HL-60 (cell line): Measurements from ENCODE around the gene AFF4.
"Not testable (repeated sequence)": the region's sequence is repeated elsewhere in the genome, so short reads cannot be mapped to it uniquely, and the experiment has no call there.

Experiments
- DNase-seq, 2 experiments: peaks; one replicate each; pipeline ENCODE4 v3.0.0-alpha.2; 2010 to 2020; ENCODE audit warnings: low read depth in 1 of 2, low spot score in 1 of 2
- H3K27ac ChIP-seq: fragments of 250-450 bp; sonication (Bioruptor Pico); replicated peaks from 2 replicates; pipeline ENCODE4 v1.5.1; 2020; ENCODE audit warnings: mild to moderate bottlenecking, moderate library complexity
- H3K27me3 ChIP-seq: fragments of 250-450 bp; sonication (Bioruptor Pico); 2 replicates; pipeline ENCODE4 v1.5.1; 2021; ENCODE audit warnings: mild to moderate bottlenecking, moderate library complexity; ENCODE audit not compliant: insufficient read depth, poor library complexity, severe bottlenecking
- H3K4me3 ChIP-seq: replicated peaks from 2 replicates; pipeline ENCODE4 v1.5.1; 2011; ENCODE audit warnings: mild to moderate bottlenecking, control low read depth, low read length; ENCODE audit not compliant: insufficient read depth
- GABPA ChIP-seq: IDR thresholded peaks from 2 replicates; pipeline ENCODE4 v1.6.1; 2012; ENCODE audit warnings: low read depth
- POLR2AphosphoS5 ChIP-seq: IDR thresholded peaks from 2 replicates; pipeline ENCODE4 v1.6.1; 2012; ENCODE audit warnings: low read depth
- SPI1 ChIP-seq: IDR thresholded peaks from 2 replicates; pipeline ENCODE4 v1.6.1; 2012; ENCODE audit warnings: low read depth, mild to moderate bottlenecking, borderline replicate concordance
- TF ChIP-seq, protein P1 (sequence below): IDR thresholded peaks from one replicate; pipeline ENCODE4 v1.5.1; 2011; ENCODE audit warnings: low read length, control low read depth, inconsistent platforms; ENCODE audit not compliant: insufficient read depth
- TF ChIP-seq, protein P2 (sequence below): IDR thresholded peaks from 2 replicates; pipeline ENCODE4 v1.6.1; 2012; ENCODE audit warnings: low read depth; ENCODE audit not compliant: insufficient replicate concordance

The AFF4 gene

DNA sequence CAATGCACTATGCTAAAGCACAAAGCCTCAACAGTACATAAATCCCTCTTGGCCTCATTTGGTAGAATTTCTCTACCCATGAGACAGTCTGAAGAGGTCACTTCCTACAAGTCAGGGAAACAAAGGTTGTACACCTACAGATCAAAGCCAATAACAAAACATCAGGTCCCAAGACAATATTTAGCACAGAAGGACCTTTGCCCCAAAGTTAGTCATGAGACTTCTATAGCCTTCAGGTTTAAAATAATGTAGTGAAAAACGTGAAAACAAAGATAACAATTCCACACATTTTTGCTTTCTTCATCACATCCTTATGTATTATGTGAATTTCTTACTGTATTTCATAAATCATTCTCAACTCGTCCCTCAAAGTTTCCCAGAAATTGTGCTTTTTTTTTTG is 15.8 kb downstream of the AFF4 start:
- Histone ChIP-seq H3K27ac (no peak overlapping the region), H3K27me3 (no peaks in the 10 kb centered on the region), H3K4me3 (no peak overlapping the region)
- DNase-seq: no peak
- TF ChIP-seq, protein P1, sequence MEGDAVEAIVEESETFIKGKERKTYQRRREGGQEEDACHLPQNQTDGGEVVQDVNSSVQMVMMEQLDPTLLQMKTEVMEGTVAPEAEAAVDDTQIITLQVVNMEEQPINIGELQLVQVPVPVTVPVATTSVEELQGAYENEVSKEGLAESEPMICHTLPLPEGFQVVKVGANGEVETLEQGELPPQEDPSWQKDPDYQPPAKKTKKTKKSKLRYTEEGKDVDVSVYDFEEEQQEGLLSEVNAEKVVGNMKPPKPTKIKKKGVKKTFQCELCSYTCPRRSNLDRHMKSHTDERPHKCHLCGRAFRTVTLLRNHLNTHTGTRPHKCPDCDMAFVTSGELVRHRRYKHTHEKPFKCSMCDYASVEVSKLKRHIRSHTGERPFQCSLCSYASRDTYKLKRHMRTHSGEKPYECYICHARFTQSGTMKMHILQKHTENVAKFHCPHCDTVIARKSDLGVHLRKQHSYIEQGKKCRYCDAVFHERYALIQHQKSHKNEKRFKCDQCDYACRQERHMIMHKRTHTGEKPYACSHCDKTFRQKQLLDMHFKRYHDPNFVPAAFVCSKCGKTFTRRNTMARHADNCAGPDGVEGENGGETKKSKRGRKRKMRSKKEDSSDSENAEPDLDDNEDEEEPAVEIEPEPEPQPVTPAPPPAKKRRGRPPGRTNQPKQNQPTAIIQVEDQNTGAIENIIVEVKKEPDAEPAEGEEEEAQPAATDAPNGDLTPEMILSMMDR: no peak
- TF ChIP-seq GABPA (no peak), POLR2AphosphoS5 (no peak), SPI1 (no peak)
- TF ChIP-seq, protein P2, sequence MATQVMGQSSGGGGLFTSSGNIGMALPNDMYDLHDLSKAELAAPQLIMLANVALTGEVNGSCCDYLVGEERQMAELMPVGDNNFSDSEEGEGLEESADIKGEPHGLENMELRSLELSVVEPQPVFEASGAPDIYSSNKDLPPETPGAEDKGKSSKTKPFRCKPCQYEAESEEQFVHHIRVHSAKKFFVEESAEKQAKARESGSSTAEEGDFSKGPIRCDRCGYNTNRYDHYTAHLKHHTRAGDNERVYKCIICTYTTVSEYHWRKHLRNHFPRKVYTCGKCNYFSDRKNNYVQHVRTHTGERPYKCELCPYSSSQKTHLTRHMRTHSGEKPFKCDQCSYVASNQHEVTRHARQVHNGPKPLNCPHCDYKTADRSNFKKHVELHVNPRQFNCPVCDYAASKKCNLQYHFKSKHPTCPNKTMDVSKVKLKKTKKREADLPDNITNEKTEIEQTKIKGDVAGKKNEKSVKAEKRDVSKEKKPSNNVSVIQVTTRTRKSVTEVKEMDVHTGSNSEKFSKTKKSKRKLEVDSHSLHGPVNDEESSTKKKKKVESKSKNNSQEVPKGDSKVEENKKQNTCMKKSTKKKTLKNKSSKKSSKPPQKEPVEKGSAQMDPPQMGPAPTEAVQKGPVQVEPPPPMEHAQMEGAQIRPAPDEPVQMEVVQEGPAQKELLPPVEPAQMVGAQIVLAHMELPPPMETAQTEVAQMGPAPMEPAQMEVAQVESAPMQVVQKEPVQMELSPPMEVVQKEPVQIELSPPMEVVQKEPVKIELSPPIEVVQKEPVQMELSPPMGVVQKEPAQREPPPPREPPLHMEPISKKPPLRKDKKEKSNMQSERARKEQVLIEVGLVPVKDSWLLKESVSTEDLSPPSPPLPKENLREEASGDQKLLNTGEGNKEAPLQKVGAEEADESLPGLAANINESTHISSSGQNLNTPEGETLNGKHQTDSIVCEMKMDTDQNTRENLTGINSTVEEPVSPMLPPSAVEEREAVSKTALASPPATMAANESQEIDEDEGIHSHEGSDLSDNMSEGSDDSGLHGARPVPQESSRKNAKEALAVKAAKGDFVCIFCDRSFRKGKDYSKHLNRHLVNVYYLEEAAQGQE: no peak

DNA sequence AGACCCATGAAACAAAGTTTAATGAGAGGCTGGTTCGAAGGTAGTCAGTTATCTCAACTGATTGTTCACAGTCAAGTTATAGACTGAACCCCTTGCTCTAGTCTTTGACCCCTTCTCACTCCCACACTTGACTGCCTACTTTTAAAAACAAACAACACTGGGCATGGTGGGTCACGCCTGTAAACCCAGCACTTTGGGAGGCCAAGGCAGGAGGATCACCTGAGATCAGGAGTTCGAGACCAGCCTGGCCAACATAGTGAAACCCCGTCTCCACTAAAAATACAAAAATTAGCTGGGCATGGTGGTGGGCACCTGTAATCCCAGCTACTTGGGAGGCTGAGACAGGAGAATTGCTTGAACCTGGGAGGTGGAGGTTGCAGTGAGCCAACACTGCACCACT is 18.1 kb downstream of the AFF4 start:
- not testable (repeated sequence) for H3K27ac ChIP-seq, H3K27me3 ChIP-seq, DNase-seq, H3K4me3 ChIP-seq

DNA sequence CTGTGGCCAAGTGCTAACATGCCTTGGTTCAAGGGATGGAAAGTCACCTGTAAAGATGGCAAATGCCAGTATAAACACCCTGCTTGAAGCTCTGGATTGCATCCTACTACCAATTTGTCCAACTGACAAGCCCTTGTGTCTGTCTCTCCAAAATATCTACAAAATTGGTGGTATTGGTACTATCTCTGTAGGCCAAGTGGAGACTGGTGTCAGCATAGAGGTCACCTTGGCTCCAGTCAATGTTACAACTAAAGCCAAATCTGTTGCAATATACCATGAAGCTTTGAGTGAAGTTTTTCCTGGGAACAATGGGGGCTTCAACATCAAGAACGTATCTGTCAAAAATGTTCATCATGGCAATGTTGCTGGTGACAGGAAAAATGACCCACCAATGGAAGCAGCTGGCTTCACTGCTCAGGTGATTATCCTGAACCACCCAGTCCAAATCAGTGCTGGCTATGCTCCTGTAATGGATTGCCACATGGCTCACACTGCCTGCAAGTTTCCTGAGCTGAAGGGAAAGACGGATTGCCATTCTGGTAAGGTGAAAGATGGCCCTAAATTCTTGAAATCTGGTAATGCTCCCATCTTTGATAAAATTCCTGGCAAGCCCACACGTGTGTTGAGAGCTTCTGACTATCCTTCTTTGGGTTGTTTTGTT is 19.9 kb downstream of the AFF4 start:
- DNase-seq: no peak
- H3K4me3 ChIP-seq: no peak overlapping the region
- H3K27ac ChIP-seq: no peak overlapping the region
- TF ChIP-seq, protein P1: no peak
- H3K27me3 ChIP-seq: no peaks in the 10 kb centered on the region

DNA sequence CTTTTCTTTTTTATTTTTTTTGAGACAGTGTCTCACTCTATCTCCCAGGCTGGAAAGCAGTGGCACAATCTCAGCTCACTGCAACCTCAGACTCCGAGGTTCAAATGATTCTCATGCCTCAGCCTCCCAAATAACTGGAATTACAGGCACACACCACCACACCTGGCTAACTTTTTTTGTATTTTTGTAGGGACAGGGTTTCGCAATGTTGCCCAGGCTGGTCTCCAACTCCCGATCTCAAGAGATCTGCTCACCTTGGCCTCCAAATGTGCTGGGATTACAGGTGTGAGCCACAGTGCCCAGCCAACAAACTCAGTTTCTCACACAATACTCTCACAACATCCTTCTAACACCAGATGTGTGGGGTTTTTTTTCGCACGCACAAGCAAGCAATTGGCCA is 22.1 kb downstream of the AFF4 start:
- no peak for DNase-seq
- no peak overlapping the region for H3K4me3 ChIP-seq
- no peaks in the 10 kb centered on the region for H3K27me3 ChIP-seq
- TF ChIP-seq SPI1 (no peak), POLR2AphosphoS5 (no peak), GABPA (no peak)
- TF ChIP-seq, protein P2: no peak
- TF ChIP-seq, protein P1: no peak
- no peak overlapping the region for H3K27ac ChIP-seq
